IMR-90 (cell line): Measurements from ENCODE around the gene THRA.

ENCODE experiments used
- BHLHE40 ChIP-seq: fragments of 150-350 bp; IDR thresholded peaks from 2 replicates; pipeline ENCODE4 v1.6.1; 2016; ENCODE audit warnings: mild to moderate bottlenecking, low read depth, low read length
- CHD1 ChIP-seq: IDR thresholded peaks from 2 replicates; pipeline ENCODE4 v1.6.1; 2012; ENCODE audit warnings: low read depth, low read length, improper control_type of control experiment
- CTCF ChIP-seq: conservative IDR thresholded peaks from 2 replicates; pipeline ENCODE4 v1.5.1; 2012; ENCODE audit warnings: mild to moderate bottlenecking, low read depth, low read length, improper control_type of control experiment
- ELK1 ChIP-seq: fragments of 150-350 bp; IDR thresholded peaks from 2 replicates; pipeline ENCODE4 v1.6.1; 2016; ENCODE audit warnings: low read depth, mild to moderate bottlenecking, low read length, moderate library complexity, borderline replicate concordance
- FOS ChIP-seq: fragments of 150-350 bp; IDR thresholded peaks from 2 replicates; pipeline ENCODE4 v1.6.1; 2016; ENCODE audit warnings: low read depth, low read length
- MAZ ChIP-seq: IDR thresholded peaks from 2 replicates; pipeline ENCODE4 v1.6.1; 2012; ENCODE audit warnings: low read depth, mild to moderate bottlenecking, low read length, improper control_type of control experiment, moderate library complexity, borderline replicate concordance
- MXI1 ChIP-seq: IDR thresholded peaks from 2 replicates; pipeline ENCODE4 v1.6.1; 2012; ENCODE audit warnings: low read depth, mild to moderate bottlenecking, low read length, moderate library complexity, borderline replicate concordance
- POLR2A ChIP-seq: IDR thresholded peaks from 2 replicates; pipeline ENCODE4 v1.6.1; 2012; ENCODE audit warnings: mild to moderate bottlenecking, low read depth, low read length
- RAD21 ChIP-seq: IDR thresholded peaks from 2 replicates; pipeline ENCODE4 v1.6.1; 2012; ENCODE audit warnings: low read length, improper control_type of control experiment
- RCOR1 ChIP-seq: IDR thresholded peaks from 2 replicates; pipeline ENCODE4 v1.6.1; 2012; ENCODE audit warnings: mild to moderate bottlenecking, low read length, improper control_type of control experiment; ENCODE audit not compliant: insufficient replicate concordance
- SMC3 ChIP-seq: fragments of 150-350 bp; IDR thresholded peaks from 2 replicates; pipeline ENCODE4 v1.6.1; 2016; ENCODE audit warnings: low read depth, mild to moderate bottlenecking, antibody characterized with exemption, low read length, moderate library complexity

- no peak for TF ChIP-seq POLR2A
- TF ChIP-seq MAZ, result no peak
- TF ChIP-seq CTCF, result no peak
- TF ChIP-seq RAD21, result no peak
- no peak for TF ChIP-seq FOS
- TF ChIP-seq BHLHE40, result no peak
- no peak for TF ChIP-seq MXI1
- TF ChIP-seq ELK1, result no peak
- no peak for TF ChIP-seq CHD1
- no peak for TF ChIP-seq RCOR1
- no peak for TF ChIP-seq SMC3
These were observed 40.4 kb downstream of the THRA start for GRCh38 chr17:40103071-40103661.
